CD4-positive, alpha-beta T cell treated with Interleukin-17A for 1 hour (primary cell): ENCODE measurements around the gene DNTTIP2.
"Not testable (repeated sequence)": the region's sequence is repeated elsewhere in the genome, so short reads cannot be mapped to it uniquely, and the experiment has no call there.

Experiments
- DNase-seq: peaks from one replicate; pipeline ENCODE4 v3.0.0-alpha.2; 2020

Gene DNTTIP2

GRCh38 chr1:93878889-93879586 is at the start of gene DNTTIP2:
DNTTIP2 (minus strand) TSS chr1:93879206; CDS start chr1:93879148, 58 bp downstream.
- DNase-seq: peak; percentile 91

GRCh38 chr1:93925206-93925605 is 46.2 kb upstream of the DNTTIP2 start:
- no peak for DNase-seq

- no peak for DNase-seq
These were observed 40.8 kb upstream of the DNTTIP2 start for GRCh38 chr1:93919780-93920179.

- DNase-seq: no peak
These were observed 38.3 kb upstream of the DNTTIP2 start for GRCh38 chr1:93917302-93917701.

- DNase-seq: not testable (repeated sequence)
These were observed 31.9 kb upstream of the DNTTIP2 start for GRCh38 chr1:93910880-93911279.

- no peak for DNase-seq
These were observed 31.3 kb upstream of the DNTTIP2 start for GRCh38 chr1:93910305-93910704.

GRCh38 chr1:93909146-93910050 is 30.4 kb upstream of the DNTTIP2 start, which contains the start of gene GCLM:
GCLM (minus strand) TSS chr1:93909430; CDS start chr1:93909163, 267 bp downstream.
- DNase-seq: peak; percentile 93

GRCh38 chr1:93908394-93909145 is 29.6 kb upstream of the DNTTIP2 start:
- DNase-seq: peak; percentile 47

GRCh38 chr1:93907718-93908117 is 28.7 kb upstream of the DNTTIP2 start:
- DNase-seq: no peak

GRCh38 chr1:93906480-93906879 is 27.5 kb upstream of the DNTTIP2 start:
- DNase-seq: no peak

- DNase-seq: no peak
These were observed 26.7 kb upstream of the DNTTIP2 start for GRCh38 chr1:93905734-93906133.

- no peak for DNase-seq
These were observed 26.0 kb upstream of the DNTTIP2 start for GRCh38 chr1:93905051-93905450.

- peak; percentile 40 for DNase-seq
These were observed 25.2 kb upstream of the DNTTIP2 start for GRCh38 chr1:93904228-93904627.

- DNase-seq: no peak
These were observed 21.9 kb upstream of the DNTTIP2 start for GRCh38 chr1:93900723-93901504.

GRCh38 chr1:93899543-93900207 is 20.7 kb upstream of the DNTTIP2 start:
- DNase-seq: no peak

GRCh38 chr1:93888900-93889299 is 9.9 kb upstream of the DNTTIP2 start:
- no peak for DNase-seq

GRCh38 chr1:93882269-93882668 is 3.3 kb upstream of the DNTTIP2 start:
- DNase-seq: no peak

- no peak for DNase-seq
These were observed 1.7 kb upstream of the DNTTIP2 start for GRCh38 chr1:93880731-93881130.

- DNase-seq: peak; percentile 70
These were observed 511 bp downstream of the DNTTIP2 start for GRCh38 chr1:93878501-93878888.

- no peak for DNase-seq
These were observed 1.5 kb downstream of the DNTTIP2 start for GRCh38 chr1:93877529-93877928.

GRCh38 chr1:93876244-93876643 is 2.8 kb downstream of the DNTTIP2 start:
- no peak for DNase-seq
